NCI-H2171 treated with DMSO at 0.1 percent for 48 hours (cell line): Measurements from ENCODE around the gene CEND1.

ENCODE experiments used
- DNase-seq: peaks from one replicate; lab custom pipeline; 2025; lab: John Stamatoyannopoulos, UW

CEND1 gene

GRCh38 chr11:794766-795633, 5.1 kb upstream of the CEND1 start:
- DNase-seq: no peak

- DNase-seq: no peak
Measured at GRCh38 chr11:794013-794765, 4.3 kb upstream of the CEND1 start.

GRCh38 chr11:793556-793955, 3.7 kb upstream of the CEND1 start:
- DNase-seq: peak; percentile 18

- no peak for DNase-seq
Measured at GRCh38 chr11:792873-793272, 3.0 kb upstream of the CEND1 start.

- no peak for DNase-seq
Measured at GRCh38 chr11:792535-792821, 2.6 kb upstream of the CEND1 start.

GRCh38 chr11:791658-792534, 2.0 kb upstream of the CEND1 start:
- no peak for DNase-seq

- DNase-seq: no peak
Measured at GRCh38 chr11:790721-791564, 1.1 kb upstream of the CEND1 start.

- DNase-seq: no peak
Measured at GRCh38 chr11:788953-789940, 643 bp downstream of the CEND1 start.

- DNase-seq: no peak
Measured at GRCh38 chr11:788009-788640, 1.8 kb downstream of the CEND1 start.

- DNase-seq: no peak
Measured at GRCh38 chr11:787084-787675, 2.7 kb downstream of the CEND1 start.

GRCh38 chr11:786235-787083, 3.4 kb downstream of the CEND1 start:
- no peak for DNase-seq

- DNase-seq: peak; percentile 91
Measured at GRCh38 chr11:783581-784015, 6.3 kb downstream of the CEND1 start.

GRCh38 chr11:782264-783174, 7.4 kb downstream of the CEND1 start:
- no peak for DNase-seq

GRCh38 chr11:779955-780532, 9.8 kb downstream of the CEND1 start:
- DNase-seq: no peak

GRCh38 chr11:778976-779954, 10.6 kb downstream of the CEND1 start:
- DNase-seq: no peak
